ENCODE results near the gene XRCC1.
A peak's percentile ranks its signal among the peaks of the same experiment; 100 is the strongest.
"Not testable (repeated sequence)": the region's sequence is repeated elsewhere in the genome, so short reads cannot be mapped to it uniquely, and the experiment has no call there.

XRCC1 gene

GRCh38 chr19:43575156-43575950 is at the start of gene XRCC1, which contains the start of gene PINLYP:
Gene XRCC1 (minus strand): TSS chr19:43575527. CDS start chr19:43575458, 69 bp downstream.
Gene PINLYP (plus strand): TSS chr19:43575801. CDS start chr19:43577192, 1,391 bp downstream.
- peak; percentile 94 for DNase-seq

DNA sequence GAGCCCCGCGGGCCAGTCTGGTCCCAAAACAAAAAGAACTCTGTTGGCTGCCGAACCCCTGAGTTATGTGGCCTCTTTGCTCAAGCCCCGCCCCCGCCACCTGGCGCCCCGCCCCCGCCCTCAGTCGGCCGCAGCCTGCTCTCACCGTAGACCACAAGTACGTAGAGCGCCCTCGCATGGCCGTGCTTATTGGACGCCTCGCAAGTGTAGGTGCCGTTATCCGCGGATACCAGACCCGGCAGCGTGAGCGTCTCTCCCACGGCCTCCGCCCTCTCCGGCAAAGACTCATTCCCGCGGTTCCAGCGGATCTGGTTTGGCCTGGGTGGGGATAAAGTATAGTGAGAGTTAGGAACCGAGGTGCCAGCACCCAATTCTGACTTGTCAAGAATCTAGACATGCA is 49.6 kb upstream of the XRCC1 start:
- no peak for DNase-seq

DNA sequence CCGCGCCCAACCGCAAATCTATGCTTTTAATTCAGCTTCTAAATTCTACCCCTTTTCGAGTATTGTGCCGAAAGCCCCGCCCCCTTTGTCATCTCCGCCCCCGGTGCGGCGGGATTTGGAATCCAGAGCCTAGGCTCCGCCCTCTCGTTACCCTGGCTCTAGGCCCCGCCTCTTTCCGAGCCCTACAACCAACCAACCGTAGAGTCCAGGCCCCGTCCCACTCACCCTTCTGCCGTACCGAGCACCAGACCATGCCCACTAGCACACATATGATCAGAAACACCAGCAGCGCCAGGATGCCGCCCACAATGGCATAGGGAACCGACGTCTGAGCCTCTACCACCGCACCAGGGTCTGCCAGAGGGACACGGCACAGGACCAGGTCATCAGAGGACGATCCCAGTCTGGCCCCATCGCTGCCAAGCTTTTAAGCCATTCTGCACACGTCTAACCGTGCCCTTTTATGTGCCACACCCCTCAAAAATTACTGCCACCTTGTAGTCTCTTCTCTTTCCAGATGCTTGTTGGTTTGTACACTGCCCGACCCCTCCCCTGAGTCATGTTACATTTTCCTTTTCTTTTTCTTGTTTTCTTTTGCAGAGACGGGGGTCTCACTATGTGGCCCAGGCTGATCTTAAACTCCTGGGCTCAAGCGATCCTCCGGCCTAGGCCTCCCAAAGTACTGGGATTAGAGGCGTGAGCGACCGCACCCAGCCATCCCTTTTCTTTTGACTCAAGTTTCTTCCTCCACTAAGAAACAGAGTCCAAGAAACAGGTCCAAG is 48.8 kb upstream of the XRCC1 start:
- no peak for DNase-seq

DNA sequence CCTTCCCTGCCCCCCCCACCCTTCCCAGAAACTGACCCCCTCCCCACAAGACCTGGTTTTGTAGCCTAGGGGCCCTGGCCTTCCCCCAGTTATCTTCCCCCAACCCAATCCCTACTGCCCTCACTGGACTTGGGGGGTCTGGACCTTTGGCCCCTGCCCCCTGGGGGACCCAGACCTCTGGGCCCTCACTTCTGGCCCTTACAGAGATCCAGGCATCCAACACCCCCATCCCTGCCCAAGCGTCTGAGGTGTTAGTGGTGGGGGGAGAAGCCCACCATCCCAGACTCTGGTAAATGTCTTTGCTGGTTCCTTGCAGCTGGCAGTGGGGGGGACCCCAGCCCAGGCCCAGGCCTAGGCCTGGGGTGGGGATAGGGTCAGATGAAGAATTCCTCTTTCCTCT is 47.6 kb upstream of the XRCC1 start:
- DNase-seq: no peak

DNA sequence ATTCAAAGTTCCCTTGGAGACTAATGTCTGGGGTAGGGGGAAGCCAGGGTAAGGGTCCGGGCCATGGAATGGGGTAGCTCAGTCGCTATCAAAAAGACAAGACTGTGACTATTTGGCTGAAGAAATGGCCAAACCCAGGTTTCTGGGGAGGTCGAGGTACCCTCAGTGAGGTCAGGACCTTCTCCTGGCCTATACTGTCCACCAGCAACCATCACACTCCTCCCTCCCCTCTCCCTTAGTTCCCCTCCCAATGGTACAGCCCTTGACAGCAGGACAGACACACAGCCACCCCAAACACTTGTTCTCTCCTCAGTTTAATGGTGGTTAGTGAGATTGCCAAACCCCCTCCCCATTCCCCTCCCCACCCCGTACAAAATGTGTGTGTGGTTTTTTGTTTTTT is 46.7 kb upstream of the XRCC1 start:
- DNase-seq: no peak

- no peak for DNase-seq
Observed at GRCh38 chr19:43620061-43621001, 45.0 kb upstream of the XRCC1 start.

DNA sequence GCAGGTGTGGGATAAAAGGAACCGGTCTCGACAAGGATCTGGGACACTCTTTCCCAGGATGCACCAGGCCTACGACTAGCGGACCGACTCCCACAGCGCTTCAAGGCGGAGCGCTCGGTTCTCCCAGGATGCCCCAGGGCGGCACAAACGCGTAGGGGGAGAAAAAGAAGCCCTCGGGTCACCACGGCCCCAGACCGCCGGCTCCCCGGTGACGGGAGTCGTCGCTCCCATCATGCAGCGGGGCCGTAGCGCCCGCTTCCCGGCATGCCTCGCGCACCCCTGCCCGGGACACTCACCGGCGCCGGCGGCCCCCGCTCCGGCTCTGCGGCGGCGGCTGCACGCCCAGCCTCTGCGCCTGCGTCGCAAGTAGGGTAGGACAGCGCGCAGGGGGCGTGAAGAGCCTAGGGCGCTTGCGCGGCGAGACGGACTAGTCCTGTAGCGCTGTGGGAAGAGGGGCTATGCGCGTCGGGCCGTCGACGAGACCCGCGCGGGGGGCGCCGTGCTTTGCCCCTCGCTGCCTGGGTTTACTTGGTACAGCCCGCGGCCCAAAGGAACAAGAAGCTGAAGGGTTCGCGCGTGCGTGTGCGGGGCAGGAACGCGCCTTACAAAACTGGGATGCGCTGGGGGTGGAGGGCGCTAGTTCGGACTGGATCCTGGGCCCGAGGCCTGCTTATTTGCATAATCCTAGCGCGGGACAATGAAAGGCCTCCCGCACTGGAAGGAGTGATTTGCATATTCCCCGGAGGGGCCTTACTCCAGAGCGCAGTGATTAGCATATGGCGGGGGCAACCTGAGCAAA is 44.1 kb upstream of the XRCC1 start, which contains the start of gene ZNF428:
Gene ZNF428 (minus strand): TSS at position 368 of the 799 bp plus-strand sequence. CDS start 5,325 bp downstream, outside the sequence.
- DNase-seq: peak; percentile 88

DNA sequence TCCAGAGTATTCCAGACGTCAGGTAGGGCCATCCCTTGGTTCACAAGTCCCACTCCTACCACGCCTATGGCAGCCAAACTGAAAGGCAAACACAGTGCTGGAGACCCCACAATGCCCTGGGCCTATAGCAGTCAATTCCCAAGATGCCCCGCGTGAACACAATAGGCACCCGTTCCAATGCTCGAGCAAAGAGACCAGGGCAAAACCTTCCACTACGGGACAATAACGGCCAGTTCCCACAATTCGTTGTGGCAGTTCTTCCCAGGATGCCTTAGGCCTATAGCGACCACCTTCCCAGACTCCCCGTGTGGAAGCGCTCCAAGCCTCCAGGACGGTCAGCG is 43.6 kb upstream of the XRCC1 start:
- peak; percentile 31 for DNase-seq

GRCh38 chr19:43616954-43617353 is 41.6 kb upstream of the XRCC1 start:
- no peak for DNase-seq

GRCh38 chr19:43616306-43616705 is 41.0 kb upstream of the XRCC1 start:
- DNase-seq: no peak

DNA sequence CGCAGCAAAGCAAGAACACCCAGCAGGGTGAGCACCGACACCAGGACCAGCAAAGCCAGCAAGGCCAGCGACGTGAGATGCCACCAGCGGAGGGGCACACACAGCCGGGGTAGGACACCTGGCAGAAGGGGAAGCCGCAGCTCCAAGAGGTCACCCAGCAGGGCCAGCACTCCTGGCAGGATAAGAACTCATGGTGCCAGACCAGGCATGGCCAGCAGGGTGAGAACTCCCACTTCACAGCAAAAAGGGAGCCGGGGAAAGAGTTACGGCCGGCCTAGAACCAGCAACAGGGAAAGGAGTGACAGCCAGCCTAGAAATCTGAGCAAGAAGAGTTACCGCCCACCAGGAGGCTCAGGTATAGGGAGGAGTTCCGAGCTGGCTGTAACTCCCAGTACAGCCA is 37.0 kb upstream of the XRCC1 start:
- no peak for DNase-seq

DNA sequence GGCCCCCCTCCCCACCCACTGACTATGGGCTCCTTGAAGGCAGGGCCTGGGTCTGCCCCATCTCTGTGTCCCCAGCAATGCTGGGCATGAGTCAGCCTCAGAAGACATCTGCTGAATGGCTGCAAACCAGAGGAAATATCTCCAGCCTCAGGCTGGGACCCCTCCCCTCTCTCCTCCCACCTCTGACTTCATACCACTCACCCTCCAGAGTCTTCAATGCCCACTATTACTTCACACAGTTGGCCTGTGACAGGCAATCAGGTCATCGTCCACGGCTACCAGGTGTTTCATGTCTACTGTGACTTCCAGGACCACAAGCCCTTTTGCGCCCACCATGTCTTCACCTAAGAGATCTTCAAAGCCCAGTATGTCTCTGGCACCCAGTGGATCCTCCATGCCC is 36.5 kb upstream of the XRCC1 start, which contains the start of gene SRRM5:
Gene SRRM5 (plus strand): TSS at position 301 of the 400 bp plus-strand sequence. CDS start 34 bp downstream, at position 335.
- DNase-seq: no peak

DNA sequence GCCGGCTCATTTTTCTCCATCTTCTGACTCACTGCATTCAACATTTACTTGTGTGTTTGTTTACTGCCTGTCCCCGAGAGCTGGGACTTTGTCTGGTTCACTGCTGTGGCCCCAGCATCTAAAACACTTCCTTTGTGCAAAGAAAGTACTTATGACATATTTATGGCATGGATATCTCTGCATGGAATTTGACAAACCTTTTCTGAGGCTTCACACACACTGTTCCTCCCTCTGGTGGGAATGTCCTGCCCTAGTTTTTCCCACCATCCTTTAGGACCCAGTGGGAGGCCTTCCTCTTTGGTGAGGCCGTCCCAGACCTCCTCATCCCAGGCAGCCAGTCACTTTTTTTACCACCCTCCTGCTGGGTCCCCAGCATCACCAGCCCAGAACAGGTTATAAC is 35.2 kb upstream of the XRCC1 start:
- no peak for DNase-seq

DNA sequence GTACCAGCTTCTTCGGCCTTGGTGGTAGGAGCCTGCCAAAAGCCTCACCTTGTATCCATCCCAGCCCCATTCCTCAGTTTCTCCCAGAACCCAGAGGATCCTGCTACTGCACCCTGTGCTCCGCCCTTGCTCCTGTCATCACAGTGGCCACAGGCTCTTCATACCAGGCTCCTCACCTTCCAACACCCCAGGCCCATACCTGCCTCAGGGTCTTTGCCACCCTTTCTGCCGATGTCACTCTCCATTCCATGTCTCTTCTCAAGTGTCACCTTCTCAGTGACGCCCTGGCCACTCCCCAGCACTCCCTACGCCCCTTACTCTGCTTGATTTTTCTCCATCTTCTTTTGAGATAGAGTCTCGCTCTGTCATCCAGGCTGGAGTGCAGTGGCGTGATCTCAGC is 34.5 kb upstream of the XRCC1 start:
- no peak for DNase-seq

GRCh38 chr19:43607238-43608205 is 32.2 kb upstream of the XRCC1 start:
- no peak for DNase-seq

- DNase-seq: peak; percentile 25
Observed at GRCh38 chr19:43606569-43607229, 31.4 kb upstream of the XRCC1 start.

DNA sequence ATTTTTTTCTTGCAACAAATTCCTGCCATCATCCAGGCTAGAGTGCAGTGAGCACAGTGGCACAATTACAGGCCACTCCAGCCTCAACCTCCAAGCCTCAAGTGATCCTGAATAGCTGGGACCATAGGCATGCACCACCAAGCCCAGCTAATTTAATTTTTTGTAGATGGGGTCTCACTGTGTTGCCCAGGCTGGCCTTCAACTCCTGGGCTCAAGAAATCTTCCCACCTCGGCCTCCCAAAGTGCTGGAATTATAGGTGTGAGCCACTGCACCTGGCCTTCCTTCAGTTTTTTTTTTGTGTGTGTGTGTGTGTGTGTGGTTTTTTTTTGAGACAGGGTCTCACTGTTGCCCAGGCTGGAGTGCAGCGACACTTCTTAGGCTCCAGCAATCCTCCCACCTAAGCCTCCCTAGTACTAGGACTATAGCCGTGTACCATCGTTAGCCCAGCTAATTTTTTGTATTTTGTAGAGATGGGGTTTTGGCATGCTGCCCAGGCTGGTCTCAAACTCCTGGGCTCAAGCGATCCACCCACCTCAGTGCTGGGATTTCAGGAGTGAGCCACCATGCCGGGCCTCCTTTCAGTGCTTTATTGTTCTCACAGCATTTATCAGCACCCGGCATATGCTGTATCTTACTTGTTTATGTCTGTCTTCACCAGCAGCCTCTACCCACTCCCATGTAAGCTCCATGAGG is 30.7 kb upstream of the XRCC1 start:
- DNase-seq: peak; percentile 21

GRCh38 chr19:43600326-43600725 is 25.0 kb upstream of the XRCC1 start:
- not testable (repeated sequence) for DNase-seq

DNA sequence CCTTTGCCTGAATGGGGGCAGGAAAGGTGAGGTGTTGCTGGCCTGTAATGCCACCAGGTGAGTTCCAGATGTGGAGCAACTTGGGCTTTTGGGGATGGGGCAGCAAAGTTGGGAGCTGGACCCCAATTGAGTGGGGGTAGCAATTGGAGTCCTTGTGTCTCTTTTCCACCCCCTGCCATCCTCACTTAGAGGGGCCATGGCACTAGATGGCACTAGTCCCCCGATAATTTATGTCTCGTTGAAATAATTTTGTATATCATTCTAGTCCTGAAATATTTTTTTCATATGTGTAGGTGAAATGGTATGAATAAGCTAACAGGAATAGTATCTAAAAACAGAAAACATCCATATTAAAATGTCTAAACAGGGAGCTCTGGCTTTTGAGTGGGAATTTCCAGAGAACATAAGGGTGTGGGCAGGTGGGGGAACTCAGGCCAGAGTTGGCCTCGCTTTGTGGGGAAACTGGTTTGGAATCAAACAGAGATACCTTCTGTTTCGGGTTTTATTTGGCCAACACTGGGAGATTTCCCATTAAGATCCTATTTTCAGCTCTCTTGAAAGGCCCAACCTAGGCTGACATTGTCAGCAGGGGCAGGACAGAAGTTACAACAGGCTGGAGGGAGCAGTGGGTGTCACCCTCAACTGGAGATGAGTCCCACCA is 24.4 kb upstream of the XRCC1 start:
- no peak for DNase-seq
